HG03060 (cell line): ENCODE data around the gene SNX4.

Experiments used
- ATAC-seq: cut with Tn5 transposase; IDR thresholded peaks from one replicate; pipeline ENCODE4 v1.9.1; 2021; ENCODE audit warnings: low read depth, moderate number of reproducible peaks; ENCODE audit not compliant: unreplicated experiment

Gene SNX4

DNA sequence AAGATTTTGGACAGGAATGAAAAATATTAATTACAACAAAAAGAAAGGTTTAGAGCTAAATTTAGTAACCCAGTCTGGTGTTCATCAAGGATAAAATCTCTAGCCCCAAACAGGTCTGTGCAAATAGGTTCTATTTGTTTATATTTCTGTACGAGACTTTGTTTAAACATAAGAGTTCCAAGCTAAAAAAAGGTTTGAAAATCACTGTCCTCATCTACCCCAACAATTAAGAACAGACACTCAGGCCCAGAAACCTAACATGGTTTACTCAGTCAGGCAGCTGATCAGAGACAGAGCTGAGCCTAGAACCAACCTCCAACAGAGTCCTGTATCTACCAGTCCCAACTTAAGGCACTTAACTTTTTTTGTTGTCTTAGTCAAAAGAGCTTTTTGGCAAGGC lies 49.3 kb downstream of the SNX4 start:
- ATAC-seq: no peak

DNA sequence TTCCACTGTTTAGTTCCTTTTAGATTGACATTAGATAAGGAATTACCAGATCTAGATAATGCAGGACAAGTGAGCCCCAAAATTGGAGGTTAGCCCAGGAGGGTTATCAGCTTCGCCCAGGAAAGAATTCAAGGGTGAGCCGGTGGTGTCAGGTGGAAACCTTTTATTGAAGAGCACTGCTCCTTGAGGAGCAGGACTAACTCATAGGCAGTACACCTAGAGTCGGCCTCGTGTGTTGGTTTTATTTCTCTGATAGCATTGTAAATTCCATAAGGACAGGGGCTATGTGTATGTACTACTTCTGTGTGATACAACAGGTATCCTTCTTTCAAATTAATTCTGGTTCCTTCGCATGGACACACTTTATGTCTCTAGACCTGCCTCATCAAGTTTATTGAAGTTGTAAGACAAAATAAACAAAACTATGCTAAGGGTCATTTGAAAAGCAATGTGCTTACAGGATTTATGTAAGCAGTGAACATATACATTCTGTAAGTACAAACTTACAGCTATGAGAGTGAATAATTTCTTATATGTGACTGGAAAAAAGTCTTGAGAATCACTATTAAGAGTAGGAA lies 57.2 kb downstream of the SNX4 start:
- no peak for ATAC-seq

GRCh38 chr3:125461896-125462295 lies 58.1 kb downstream of the SNX4 start:
- ATAC-seq: no peak

- ATAC-seq: no peak
These were observed 59.8 kb downstream of the SNX4 start for GRCh38 chr3:125460233-125460632.

- ATAC-seq: no peak
These were observed 76.1 kb downstream of the SNX4 start for GRCh38 chr3:125443923-125444322.

- ATAC-seq: no peak
These were observed 77.5 kb downstream of the SNX4 start for GRCh38 chr3:125442506-125442905.

DNA sequence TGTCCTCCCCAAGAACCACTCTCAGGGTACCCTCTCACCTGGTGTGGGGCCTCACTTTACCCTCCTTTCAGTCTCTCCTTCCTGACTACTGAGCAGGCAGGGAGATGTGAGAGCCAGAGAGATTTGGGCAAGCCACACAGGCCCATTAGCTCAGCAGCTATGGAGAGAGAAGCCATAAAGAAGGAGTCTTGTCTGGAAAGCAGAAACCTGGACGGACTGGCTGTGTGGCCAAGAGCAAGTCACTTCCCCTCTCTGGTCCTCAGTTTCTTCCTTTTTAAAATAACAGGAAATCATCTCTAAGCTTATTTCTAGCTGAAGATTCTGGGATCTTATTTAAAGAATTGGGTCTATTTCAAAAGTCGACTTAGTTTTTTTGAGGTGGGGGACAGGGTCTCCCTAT lies 79.0 kb downstream of the SNX4 start:
- no peak for ATAC-seq

DNA sequence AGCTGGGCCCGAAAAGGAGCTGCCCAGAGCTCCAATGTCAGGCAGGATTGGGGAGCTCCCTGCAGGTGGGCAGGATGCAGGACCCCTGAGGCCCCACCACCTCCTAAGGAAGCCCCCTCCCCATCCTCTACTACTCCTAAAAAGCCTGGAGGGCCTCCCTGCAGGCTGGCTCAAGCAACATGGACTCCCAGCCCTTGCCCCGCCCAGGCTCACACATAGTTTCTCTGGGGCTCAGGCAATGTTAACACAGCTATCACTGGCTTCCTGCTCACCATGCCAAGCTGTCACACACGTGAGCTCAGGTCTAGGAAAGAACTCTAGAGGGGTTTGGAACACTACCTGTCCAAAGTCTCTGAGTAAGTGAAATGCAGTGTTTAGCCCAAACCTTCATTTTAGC lies 79.4 kb downstream of the SNX4 start:
- ATAC-seq: no peak

DNA sequence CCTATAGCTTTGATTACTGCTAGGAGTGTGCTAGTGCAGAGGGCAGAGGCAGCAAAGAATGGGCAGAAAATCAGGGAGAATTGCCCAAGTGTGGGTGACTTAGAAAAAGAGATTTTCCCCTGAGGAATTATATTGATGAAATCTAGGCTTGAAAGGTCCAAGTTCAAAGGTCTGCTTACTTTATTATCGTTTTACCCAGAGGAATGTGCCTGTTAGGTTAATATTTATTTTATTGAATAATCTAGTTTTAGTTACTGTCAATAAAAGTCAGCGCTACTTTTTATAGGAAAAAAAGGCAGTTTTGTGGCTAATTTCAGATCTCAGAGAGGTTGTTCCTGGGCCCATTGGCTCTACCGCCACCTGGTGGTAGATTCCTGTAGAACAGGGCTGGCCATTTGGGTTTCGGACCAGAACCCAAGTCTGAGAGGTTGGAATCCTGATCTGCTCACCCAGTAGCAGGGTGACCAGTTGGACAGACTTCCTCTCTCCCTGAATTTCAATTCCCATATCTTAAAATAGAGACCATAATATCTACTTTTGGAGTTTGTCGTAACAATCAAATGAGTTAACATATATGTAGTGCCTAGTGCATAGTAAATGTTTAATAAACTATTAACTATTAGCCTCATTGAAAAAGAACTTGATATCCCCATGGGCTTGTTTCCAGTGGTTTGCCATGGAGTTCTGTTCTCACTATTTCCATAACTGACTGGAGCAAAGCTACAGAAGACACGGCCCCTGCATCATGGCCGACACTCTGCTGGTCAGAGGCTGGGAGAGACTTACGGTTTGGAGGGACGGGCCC lies 82.2 kb downstream of the SNX4 start:
- no peak for ATAC-seq

- ATAC-seq: no peak
These were observed 83.1 kb downstream of the SNX4 start for GRCh38 chr3:125436921-125437320.

- ATAC-seq: no peak
These were observed 84.8 kb downstream of the SNX4 start for GRCh38 chr3:125435231-125435630.

GRCh38 chr3:125434582-125435011 lies 85.4 kb downstream of the SNX4 start:
- ATAC-seq: no peak

- ATAC-seq: no peak
These were observed 86.4 kb downstream of the SNX4 start for GRCh38 chr3:125433611-125434041.

GRCh38 chr3:125433091-125433534 lies 86.9 kb downstream of the SNX4 start:
- no peak for ATAC-seq

DNA sequence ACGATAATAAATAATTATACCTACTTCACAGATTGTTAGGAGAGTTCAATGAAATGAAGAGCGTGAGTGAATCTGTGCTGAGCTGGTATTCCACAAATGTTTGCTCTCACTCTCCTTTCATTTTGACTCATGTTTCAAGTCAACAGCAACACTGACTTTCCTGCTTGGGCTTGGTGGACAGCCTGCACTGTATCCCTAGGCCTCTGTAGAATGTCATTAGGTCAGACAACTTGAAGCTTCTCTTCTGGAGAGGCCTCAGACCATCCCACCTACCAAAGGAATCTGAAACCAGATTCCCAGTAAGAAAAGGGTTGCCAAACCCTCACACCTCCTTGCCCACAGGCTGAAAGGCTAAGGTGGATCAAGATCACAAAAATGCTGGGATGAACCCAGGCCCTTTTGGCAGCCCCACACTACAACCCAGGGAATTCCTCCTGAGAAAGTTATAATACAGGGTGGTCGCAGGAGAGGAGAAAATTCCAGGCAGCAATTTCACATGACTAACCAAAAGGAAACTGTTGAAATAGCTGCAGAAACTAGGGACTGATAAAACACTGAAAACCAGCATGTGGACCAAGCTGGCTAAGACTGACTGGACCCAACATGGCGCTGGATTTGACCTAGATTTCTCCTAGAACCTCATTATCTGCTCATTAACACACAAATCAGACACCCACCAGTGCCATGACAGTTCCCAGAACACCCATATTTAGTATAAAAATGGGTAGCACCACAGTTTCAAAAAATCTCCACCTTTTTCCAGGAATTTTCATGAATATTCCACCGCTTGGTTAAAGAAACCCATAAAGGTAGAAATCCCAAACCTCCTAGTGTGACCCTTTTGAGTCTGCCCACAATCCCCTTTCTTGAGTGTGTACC lies 87.9 kb downstream of the SNX4 start:
- ATAC-seq: no peak

GRCh38 chr3:125431391-125431790 lies 88.6 kb downstream of the SNX4 start:
- ATAC-seq: no peak

GRCh38 chr3:125428216-125428830 lies 91.7 kb downstream of the SNX4 start:
- ATAC-seq: no peak

DNA sequence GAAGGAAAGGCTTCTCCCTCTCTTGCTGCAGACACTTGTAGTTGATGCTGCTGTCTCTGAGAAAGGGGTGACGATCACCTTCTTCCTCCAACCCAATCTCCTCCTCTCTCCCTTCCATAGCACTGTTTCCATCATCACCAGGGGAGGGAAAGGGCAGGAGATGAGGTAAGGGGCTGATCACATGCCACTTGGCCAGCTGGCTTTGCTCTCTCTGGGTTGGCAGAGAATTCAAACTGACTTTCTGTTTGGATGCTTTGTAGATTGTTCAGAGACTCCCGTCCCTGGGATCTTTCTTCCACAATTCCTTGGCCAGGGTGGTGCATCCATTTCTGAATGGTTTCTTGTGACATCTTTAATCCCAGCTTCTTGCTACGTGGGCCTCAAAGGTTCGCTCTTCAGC lies 101.7 kb downstream of the SNX4 start:
- ATAC-seq: no peak

DNA sequence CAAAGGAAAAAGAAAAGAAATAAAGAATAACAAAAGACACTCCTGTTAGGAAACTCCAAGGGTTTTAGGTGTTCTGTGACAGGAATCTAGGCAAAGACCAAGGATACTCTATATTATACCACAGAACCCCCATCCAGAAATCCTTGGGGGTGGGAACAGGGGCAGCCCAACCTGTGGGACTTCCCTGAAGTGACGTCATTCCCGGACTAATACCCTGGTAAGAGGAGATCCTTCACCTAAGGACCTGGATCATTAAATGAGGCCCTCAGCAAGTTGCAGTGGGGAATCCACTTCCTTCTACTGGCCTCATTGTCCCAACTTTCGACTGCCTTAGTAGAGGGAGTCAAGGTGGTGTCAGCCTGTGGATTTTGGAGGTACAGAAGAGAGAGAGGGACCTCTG lies 103.8 kb downstream of the SNX4 start:
- ATAC-seq: no peak

GRCh38 chr3:125414669-125415068 lies 105.3 kb downstream of the SNX4 start:
- ATAC-seq: no peak

DNA sequence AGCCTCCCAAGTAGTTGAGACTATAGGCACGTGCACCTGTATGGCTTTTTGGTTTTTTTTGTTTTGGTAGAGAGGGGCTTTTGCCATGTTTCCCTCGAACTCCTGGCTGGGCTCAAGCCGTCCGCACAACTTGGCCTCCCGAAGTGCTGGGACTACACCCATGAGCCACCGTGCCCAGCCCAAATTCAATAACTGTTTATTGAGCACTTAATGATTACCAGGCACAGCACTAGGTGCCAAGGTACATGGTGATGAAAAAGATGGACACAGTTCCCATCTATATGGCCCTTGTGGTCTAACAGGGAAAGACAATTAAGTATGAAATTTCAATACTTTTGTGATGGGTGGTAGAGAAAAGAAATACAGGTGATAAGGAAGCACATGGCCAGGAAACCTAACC lies 109.1 kb downstream of the SNX4 start:
- no peak for ATAC-seq
